Fibroblast of lung (primary cell): ENCODE results near the gene HBS1L. TPM values are rescaled to one million over a fixed set of nuclear protein-coding genes. Genes with fewer than 3 reads are reported as not detected.

Source experiments
- DNase-seq, 2 donors: peaks; one replicate each; pipeline versions ENCODE4 v3.0.0 to v3.0.0-alpha.2; 2010; ENCODE audit warnings: low read depth in 2 of 2
- H2AFZ ChIP-seq: 2 replicates; pipeline ENCODE4 v1.5.1; 2012; ENCODE audit warnings: low read length, control low read depth, inconsistent platforms
- H3K27ac ChIP-seq: 2 replicates; pipeline ENCODE4 v1.5.1; 2011; ENCODE audit warnings: low read length, control low read depth; ENCODE audit not compliant: insufficient read depth
- H3K27me3 ChIP-seq: 2 replicates; pipeline ENCODE4 v1.5.1; 2011; ENCODE audit warnings: mild to moderate bottlenecking, low read length; ENCODE audit not compliant: control insufficient read depth, insufficient read depth
- H3K36me3 ChIP-seq: 2 replicates; pipeline ENCODE4 v1.5.1; 2011; ENCODE audit warnings: low read length; ENCODE audit not compliant: control insufficient read depth, insufficient read depth
- H3K4me1 ChIP-seq: 2 replicates; pipeline ENCODE4 v1.5.1; 2011; ENCODE audit warnings: low read length; ENCODE audit not compliant: control insufficient read depth, insufficient read depth; ENCODE audit errors: extremely low read depth
- H3K4me2 ChIP-seq: 2 replicates; pipeline ENCODE4 v1.5.1; 2011; ENCODE audit warnings: low read length, control low read depth; ENCODE audit not compliant: insufficient read depth; ENCODE audit errors: extremely low read depth
- H3K4me3 ChIP-seq, 4 experiments: fragments of 200-600 bp in 1 of 4; sonication (generic) in 1 of 4; replicated peaks in 1 of 4; 2 replicates each; pipeline ENCODE4 v1.5.1; 2011 to 2016; ENCODE audit warnings: low read length in 4 of 4, low read depth in 3 of 4, mild to moderate bottlenecking in 3 of 4, control low read depth in 2 of 4, inconsistent platforms in 1 of 4, mixed read lengths in 1 of 4; ENCODE audit not compliant: insufficient read depth in 1 of 4; ENCODE audit errors: control extremely low read depth in 1 of 4
- H3K79me2 ChIP-seq: 2 replicates; pipeline ENCODE4 v1.5.1; 2012; ENCODE audit warnings: mild to moderate bottlenecking, low read length, inconsistent platforms; ENCODE audit not compliant: control insufficient read depth, insufficient read depth
- H3K9ac ChIP-seq: 2 replicates; pipeline ENCODE4 v1.5.1; 2011; ENCODE audit warnings: mild to moderate bottlenecking, low read length, control low read depth; ENCODE audit not compliant: insufficient read depth
- H3K9me3 ChIP-seq: 2 replicates; pipeline ENCODE4 v1.5.1; 2012; ENCODE audit warnings: low read depth, low read length; ENCODE audit not compliant: control insufficient read depth, insufficient read depth
- H4K20me1 ChIP-seq: 2 replicates; pipeline ENCODE4 v1.5.1; 2011; ENCODE audit warnings: low read length; ENCODE audit not compliant: control insufficient read depth, insufficient read depth; ENCODE audit errors: extremely low read depth
- EZH2 ChIP-seq: IDR thresholded peaks from 2 replicates; pipeline ENCODE4 v1.5.1; 2012; ENCODE audit warnings: low read length, control low read depth, mild to moderate bottlenecking; ENCODE audit errors: missing control alignments
- polyA plus RNA-seq, 2 donors: library from polyadenylated mRNA; depleted of rRNA in 1 of 2; stranded (reverse) in 1 of 2; unstranded in 1 of 2; fragments of >200 nt; gene quantifications; 2 replicates each; pipeline ENCODE4 v1.2.1, GENCODE V29; 2011 to 2012; ENCODE audit warnings: missing spikeins in 1 of 2
- total RNA-seq: library from RNA; depleted of rRNA; stranded (reverse); fragments of >200 nt; gene quantifications from 2 replicates; pipeline ENCODE4 v1.2.1, GENCODE V29; 2014
- TF ChIP-seq, protein P1 (sequence below), 2 donors: IDR thresholded peaks in 1 of 2; conservative IDR thresholded peaks in 1 of 2; 1 replicate in 1 of 2; 2 replicates in 1 of 2; pipeline ENCODE4 v1.5.1; 2011 to 2012; ENCODE audit warnings: low read length in 2 of 2, control low read depth in 1 of 2, inconsistent platforms in 1 of 2, low read depth in 1 of 2, mild to moderate bottlenecking in 1 of 2

HBS1L gene
- total and polyA plus RNA-seq, 2 donors (not counting 1 experiment from before 2014, with no cell fraction given): 106 to 118 TPM

DNA sequence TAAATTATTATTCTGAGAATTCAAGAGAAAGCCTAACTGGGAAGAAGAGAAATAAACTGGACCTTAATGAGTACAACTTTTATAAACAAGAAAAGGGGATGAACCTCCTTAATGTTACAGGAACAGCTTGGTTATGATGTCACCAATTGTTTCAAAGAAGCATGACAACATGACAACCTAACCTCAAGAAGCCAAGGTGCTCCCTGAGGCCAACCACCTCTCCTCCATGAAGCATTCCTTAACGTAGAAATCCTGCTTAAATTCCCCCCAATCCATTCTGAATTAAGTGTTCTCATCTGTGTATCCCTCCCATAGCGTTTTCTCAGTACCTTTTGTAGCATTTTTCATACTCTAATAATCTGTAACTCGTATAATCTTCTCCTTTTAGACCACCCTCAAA is 1.7 kb downstream of the HBS1L start:
- Histone ChIP-seq H3K9ac (peak overlapping the region; percentile 34), H3K36me3 (peaks cover 3% of the 10 kb centered on the region), H4K20me1 (no peaks in the 10 kb centered on the region), H3K4me3 (peak overlapping the region; percentile 16 to 93 (median 68)), H3K4me1 (peaks cover 6% of the 10 kb centered on the region), H3K9me3 (no peaks in the 10 kb centered on the region), H3K27me3 (no peaks in the 10 kb centered on the region), H3K27ac (no peak overlapping the region), H3K79me2 (peaks cover 54% of the 10 kb centered on the region), H2AFZ (no peak overlapping the region), H3K4me2 (peak overlapping the region; percentile 94)
- TF ChIP-seq, protein P1, sequence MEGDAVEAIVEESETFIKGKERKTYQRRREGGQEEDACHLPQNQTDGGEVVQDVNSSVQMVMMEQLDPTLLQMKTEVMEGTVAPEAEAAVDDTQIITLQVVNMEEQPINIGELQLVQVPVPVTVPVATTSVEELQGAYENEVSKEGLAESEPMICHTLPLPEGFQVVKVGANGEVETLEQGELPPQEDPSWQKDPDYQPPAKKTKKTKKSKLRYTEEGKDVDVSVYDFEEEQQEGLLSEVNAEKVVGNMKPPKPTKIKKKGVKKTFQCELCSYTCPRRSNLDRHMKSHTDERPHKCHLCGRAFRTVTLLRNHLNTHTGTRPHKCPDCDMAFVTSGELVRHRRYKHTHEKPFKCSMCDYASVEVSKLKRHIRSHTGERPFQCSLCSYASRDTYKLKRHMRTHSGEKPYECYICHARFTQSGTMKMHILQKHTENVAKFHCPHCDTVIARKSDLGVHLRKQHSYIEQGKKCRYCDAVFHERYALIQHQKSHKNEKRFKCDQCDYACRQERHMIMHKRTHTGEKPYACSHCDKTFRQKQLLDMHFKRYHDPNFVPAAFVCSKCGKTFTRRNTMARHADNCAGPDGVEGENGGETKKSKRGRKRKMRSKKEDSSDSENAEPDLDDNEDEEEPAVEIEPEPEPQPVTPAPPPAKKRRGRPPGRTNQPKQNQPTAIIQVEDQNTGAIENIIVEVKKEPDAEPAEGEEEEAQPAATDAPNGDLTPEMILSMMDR (conservative IDR thresholded peaks at IDR 0.05 in 1 of 2, IDR thresholded peaks at IDR 0.05 in 1 of 2; ENCODE audit: low read depth in 1 of 2, low read length in 2 of 2): no peak
- no peak for TF ChIP-seq EZH2
- DNase-seq: no peak

DNA sequence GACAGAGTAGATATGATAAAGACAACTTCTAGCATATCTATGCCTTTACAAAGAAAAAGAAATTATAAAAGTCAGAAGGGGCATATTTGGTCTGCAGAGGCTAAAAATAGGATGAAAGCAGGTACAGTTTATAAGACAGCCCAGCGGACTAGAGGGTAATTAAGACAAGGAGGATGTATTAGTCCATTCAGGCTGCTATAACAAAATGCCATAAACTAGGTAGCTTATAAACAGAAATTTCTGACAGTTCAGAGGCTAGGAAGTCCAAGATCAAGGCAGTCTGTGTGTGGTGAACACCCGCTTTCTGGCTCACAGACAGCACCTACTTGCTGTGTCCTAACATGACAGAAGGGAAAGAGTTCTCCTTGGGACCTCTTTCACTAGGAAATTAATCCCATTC is 5.7 kb downstream of the HBS1L start:
- Histone ChIP-seq H3K9ac (no peak overlapping the region), H3K79me2 (peaks cover 68% of the 10 kb centered on the region), H2AFZ (no peak overlapping the region), H4K20me1 (no peaks in the 10 kb centered on the region), H3K27me3 (no peaks in the 10 kb centered on the region), H3K4me2 (no peak overlapping the region), H3K4me1 (peaks cover 9% of the 10 kb centered on the region), H3K36me3 (peaks cover 3% of the 10 kb centered on the region), H3K9me3 (no peaks in the 10 kb centered on the region), H3K27ac (no peak overlapping the region), H3K4me3 (no peak overlapping the region)
- no peak for DNase-seq
- no peak for TF ChIP-seq EZH2
- TF ChIP-seq, protein P1 (conservative IDR thresholded peaks at IDR 0.05 in 1 of 2, IDR thresholded peaks at IDR 0.05 in 1 of 2; ENCODE audit: low read depth in 1 of 2, low read length in 2 of 2): no peak

GRCh38 chr6:135047336-135047735 is 7.3 kb downstream of the HBS1L start:
- H3K79me2 ChIP-seq: peaks cover 63% of the 10 kb centered on the region
- no peaks in the 10 kb centered on the region for H3K9me3 ChIP-seq
- H4K20me1 ChIP-seq: no peaks in the 10 kb centered on the region
- H3K27me3 ChIP-seq: no peaks in the 10 kb centered on the region
- no peak overlapping the region for H3K9ac ChIP-seq
- no peak overlapping the region for H2AFZ ChIP-seq
- H3K4me3 ChIP-seq: no peak overlapping the region
- H3K4me2 ChIP-seq: no peak overlapping the region
- H3K27ac ChIP-seq: no peak overlapping the region
- TF ChIP-seq, protein P1 (conservative IDR thresholded peaks at IDR 0.05 in 1 of 2, IDR thresholded peaks at IDR 0.05 in 1 of 2; ENCODE audit: low read depth in 1 of 2, low read length in 2 of 2): no peak
- TF ChIP-seq EZH2: no peak
- DNase-seq: no peak
- peaks cover 3% of the 10 kb centered on the region for H3K4me1 ChIP-seq
- peaks cover 3% of the 10 kb centered on the region for H3K36me3 ChIP-seq
